HG02840 (cell line): ENCODE results near the gene ARHGAP26.

Experiments
- ATAC-seq: cut with Tn5 transposase; IDR thresholded peaks from one replicate; pipeline ENCODE4 v1.9.1; 2021; ENCODE audit warnings: mild to moderate bottlenecking, moderate library complexity, moderate number of reproducible peaks; ENCODE audit not compliant: unreplicated experiment, low FRiP score

ARHGAP26 gene

DNA sequence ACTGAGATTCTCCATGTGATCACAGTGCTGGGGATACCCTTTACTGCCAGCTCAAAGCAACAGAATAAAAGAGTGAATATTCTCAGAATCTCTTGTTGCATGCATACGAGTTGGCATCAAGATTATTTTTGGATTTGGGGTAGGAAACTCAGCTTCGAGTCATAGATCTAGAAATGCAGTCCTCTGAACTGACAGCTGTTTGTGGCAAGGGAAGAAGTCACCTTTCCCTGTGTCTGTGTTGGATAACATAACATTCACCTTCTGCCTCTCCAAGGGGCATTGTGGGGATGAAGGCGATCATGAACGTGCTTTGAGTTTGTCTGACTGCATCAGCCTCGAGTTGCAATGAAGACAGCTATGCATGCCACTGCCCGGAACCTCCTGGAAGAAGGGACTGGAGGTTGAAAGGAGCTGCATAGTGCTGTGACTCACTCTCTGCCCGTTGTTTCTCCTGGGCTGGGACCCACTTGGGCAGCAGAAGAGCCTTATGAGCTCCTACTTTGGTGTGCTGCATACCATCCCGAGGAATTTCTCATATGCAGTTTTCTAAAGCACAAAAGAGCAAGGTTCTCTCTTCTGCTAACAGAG is 231.7 kb downstream of the ARHGAP26 start:
- ATAC-seq: no peak

DNA sequence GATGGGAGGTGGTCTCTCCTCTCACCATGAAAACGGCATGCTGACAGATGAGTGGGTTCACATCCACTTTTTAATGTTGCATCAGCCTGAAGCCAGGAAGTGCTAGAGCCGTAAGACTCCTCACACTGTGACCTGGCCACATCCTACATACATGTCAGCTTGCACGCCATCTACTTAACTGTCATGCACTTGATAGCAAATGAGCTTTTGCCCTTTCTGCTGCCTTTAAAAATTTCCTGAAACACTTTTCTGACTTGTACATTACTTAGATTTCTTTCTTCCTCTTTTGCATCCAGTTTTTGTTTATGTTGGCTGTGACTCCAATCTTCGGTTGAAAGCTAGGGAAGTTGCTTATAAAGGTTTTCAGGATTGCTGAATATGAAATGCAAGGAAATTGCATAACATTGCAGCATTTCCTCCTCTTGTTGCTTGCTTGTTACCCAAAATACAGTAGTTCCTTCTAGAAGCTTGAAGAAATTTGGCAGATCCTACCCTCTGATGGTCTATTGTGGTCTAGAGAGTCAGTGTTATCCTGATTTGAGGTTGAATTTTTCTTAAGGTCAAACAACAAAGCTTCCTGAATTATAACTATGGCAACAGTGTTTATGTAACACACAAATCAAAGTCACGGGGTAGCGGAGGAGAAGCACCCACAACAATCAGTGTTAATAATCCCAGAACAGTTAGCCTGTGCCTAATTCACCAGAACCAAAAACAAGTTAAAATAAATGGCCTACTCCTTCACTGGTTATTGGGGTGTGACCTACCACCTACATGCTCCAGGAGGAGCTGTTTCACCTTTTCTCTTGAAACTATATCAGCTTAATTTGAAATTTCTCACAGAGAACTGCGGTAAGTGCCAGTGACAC is 232.5 kb downstream of the ARHGAP26 start:
- ATAC-seq: peak; percentile 64

DNA sequence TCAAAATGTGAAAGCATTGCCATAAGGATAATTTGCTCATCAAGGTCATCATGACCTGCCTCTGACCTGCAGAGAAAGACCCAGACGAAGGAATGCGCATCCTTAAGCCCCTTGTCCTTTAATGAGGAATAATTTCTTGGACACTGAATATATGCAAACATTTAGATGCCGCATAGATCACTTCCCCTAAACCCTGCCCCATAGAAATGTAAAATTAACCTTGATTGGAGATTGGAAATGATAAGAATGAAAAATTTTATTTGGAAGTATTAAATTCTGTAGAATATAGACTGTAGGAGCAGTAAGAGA is 233.1 kb downstream of the ARHGAP26 start:
- ATAC-seq: no peak

DNA sequence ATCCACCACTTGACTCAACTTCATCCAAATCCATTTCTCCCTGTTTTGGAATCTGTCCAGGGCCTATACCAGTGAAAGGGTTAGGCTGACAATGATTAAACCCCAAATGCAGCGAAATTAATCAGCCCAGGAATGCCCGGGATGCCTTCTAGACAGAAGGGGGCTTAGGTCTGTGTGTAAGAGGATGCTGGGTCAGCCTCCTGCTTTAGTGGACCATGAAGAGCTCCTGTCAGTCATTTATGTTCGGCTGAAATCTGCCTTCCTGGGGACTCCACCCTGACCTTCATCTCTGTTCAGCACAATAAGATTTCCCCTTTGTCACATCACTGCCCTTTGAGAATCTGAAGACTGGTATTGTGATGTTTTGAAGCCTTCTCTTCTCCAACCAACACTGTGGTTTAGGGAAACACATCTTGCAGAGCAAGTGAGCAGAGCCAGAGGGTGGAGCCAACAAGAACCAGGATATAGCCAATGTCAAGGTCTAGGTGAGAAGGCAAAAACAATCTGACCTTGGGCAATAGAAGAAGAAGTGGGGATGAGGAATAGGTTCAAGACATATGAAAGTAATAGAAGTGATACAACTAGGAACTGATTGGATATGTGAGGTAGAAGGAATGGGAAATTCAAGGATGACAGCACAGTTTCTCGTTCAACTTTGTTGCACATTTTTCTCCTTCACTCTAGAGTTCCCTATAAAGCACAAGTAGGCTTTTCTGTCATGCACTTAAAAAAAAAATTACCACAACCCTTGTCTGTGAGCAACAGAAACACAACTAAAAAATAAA is 234.4 kb downstream of the ARHGAP26 start:
- ATAC-seq: no peak

DNA sequence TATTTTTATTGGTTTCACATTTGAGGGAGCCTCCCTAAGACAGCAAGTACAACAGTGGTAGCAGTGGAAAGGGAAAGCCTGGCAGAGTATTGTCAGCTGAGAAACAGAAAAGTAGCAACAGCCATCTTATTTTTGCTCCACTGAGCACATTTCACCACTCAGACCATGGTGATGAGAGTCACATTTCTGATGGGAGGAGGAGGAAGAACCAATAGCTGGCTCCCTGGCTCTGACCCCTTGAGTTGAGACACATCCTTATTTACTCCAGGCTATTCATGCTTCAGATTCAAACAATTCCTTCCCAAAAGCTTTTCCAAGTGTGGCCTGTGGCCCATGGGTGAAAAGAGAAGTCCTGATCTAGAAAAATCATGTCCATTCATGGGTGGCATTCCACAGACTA is 236.3 kb downstream of the ARHGAP26 start:
- no peak for ATAC-seq

DNA sequence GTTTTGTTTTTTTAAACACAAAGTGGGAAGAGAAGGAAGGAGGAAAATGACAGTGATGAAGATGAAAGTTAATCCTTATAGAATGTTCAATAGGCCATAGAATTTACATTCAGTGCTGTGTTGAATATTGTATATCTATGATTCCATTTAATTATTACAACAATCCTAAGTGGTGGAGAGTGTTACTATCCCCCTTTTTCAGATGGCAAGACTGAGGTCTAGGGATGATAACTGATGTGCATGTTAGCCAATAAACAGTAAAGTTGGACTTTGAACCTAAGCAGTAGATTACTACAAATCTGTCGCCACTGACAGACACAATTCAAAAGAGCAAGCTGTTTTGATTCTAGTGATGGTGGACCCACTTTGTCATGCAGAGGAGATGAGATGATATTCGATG is 237.9 kb downstream of the ARHGAP26 start:
- no peak for ATAC-seq

DNA sequence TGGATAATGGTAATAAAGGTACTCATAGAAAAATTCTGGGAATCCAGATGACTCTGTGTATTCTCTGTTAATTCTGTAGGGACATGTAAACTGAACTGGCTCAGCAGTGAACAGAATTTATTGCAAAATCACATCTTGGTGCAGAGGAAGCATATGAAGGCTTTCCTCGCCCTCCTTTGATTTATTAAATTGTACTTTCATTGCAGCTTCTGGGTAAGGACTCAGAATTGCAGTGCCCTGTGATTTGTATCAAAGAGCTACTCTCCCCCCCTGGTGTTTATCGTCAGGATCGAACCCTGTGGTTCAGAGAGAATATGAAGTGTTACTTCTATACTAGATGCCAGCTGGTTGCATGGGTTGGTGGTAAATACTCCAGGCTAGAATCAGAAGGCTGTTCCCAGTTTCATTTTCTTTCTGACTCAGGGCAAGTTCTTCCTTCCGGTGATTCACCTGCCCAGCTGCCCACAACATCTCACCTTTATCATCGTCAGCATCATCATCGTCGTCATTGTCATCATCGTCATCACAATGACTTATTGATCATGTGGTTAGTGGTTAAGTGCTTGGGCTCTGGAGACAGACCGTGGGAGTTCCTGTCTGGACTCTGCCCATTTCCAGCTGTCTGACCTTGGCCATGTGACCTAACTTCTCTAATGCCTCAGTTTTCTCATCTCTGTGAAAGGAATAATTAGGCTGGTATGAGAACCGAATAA is 238.8 kb downstream of the ARHGAP26 start:
- ATAC-seq: peak; percentile 70

DNA sequence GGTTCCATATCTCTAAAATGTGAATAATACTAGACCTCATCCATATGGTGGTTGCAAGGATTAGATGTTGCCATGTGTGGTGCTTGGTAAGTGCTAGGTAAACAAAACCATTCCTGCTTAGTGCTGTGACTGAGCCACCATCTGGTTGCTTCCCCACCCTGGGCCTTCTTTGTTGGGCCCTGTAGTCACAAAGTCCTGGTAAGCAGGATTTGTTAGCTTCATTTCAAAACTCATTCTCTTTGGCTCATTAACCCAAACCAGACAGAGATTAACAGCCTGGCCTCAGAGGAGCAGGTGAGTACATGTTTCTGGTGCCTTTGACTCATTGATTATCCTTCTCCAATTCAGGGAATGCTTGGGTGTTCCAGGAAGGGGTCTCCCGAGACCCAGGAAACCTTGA is 240.2 kb downstream of the ARHGAP26 start:
- ATAC-seq: no peak

DNA sequence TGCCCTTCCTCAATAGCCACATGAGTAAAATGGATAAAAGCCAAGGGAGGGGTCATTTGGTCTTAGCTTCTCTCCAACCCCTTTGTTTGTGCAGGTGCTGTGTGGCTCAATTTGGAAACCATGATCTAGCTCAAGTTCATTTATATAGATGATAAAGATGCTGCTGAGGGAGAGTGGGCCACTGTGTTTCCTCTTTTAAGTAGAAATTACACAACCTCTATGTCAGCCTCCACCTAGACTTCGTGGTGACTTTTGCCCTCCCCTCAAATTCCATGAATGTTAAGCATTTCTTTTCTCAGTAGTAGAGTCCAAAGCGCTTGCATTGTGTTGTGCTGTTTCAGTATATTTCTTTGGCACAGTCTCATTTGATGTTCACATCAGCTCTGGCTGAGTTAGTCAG is 241.4 kb downstream of the ARHGAP26 start:
- no peak for ATAC-seq

DNA sequence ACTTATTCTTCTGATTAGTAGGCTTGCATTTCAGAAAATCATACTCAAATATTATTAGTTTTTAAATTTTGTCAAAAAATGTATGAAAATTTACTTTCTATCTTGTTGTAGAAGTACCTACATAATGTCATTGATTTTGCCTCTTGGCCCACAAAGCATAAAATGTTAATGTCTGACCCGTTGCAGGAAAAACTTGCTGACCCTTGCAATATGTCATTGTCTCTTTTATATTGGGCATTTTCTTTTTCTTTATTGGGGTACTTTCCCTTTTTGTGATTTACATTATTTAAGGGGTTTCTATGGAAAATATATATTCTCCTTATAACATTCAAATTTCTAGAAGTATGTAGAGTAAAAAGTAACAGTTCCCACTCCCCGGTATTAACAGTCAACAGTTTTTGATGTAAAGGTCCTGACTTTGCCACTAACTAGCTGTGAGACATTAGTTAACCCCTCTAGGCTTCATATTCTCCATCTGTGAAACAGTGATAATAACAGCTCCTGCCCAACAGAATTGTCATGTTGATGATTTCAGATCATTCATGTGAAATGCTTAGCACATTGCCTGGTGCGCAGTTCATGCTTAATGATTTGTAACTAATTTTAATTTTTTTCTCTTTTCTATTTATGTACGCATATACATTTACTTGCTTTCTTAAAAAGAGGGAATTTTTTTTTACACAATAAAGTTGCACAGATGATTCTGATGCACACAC is 243.2 kb downstream of the ARHGAP26 start:
- ATAC-seq: no peak

DNA sequence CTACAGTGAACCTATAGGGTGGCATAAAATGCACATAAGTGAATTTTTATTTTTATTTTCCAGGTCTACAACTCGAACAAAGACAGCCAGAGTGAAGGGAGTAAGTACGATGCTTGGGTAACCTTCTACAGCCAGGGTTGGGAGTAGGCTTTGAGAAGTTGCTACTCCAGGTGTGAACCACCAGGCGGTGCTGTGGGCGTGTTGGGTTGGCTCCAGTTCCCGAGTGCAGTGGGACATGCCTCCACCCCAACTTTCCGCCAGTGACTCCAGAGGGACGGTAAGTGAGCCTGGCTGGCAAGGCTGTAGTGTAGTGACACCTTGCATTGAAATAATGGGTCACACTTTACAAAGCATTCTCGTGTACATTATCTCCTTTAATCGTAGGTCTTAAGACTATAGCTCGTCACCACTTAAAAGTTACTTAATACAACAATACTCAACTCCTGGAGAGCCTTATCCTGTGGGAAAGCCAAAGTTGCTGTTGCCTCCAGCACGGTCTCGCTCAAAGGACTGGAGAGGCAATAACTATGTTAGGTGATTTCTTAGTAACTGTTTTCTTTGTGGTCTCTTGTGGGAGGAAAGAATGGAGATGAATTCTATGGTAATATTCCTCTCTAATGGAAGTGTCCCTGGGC is 244.0 kb downstream of the ARHGAP26 start:
- ATAC-seq: no peak

DNA sequence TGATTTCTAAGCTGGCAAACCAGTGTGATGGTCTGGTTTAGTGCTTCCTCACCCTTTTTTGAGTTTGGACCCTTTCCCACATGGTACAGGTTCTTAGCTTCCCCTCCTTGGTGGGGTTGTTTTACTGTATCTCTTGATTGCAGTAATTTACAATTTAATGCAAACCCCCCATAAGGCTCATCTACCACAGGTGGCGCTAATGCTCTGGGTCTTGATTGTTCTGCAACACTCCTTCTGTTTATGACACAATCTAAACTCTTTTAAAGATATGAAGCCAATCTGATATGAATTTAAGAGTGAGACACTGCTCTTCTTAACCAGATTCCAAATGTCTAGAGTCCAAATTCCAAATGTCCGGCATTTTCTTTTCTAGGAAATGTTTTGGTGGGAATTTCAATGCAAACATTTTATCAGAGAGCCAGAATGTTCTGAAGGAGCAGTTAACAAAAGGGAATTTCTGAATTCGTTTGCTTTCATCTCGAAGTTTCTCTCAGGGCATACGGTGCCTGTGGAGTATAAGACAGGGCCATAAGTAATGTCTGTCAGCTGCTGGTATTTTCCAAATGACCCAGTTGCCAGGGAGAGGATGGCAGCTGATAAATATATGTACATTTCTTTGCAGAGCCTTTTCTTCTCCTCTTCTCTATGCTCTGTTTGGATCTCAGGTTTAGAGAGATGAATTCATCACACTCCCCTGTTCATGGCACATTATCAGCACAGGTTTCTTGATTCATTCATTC is 246.8 kb downstream of the ARHGAP26 start:
- ATAC-seq: no peak

DNA sequence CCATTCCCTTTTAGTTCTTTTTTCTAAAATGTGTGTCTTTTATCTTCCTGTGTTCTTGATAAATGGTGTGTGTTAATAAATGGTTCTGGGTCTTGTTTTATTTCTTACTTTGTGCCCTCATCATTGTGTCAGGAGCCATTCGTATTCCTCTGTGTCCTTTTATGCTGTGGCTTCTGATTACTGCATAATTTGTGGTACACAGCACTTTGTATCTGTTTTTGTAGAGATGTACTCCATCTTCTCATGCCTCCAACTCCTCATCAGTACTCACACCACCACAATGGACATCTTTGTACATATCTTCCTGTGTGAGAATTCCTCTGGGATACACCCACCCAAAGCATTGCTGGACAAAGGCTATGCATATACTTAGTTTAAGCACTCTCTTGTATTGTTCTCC is 247.4 kb downstream of the ARHGAP26 start:
- ATAC-seq: no peak

DNA sequence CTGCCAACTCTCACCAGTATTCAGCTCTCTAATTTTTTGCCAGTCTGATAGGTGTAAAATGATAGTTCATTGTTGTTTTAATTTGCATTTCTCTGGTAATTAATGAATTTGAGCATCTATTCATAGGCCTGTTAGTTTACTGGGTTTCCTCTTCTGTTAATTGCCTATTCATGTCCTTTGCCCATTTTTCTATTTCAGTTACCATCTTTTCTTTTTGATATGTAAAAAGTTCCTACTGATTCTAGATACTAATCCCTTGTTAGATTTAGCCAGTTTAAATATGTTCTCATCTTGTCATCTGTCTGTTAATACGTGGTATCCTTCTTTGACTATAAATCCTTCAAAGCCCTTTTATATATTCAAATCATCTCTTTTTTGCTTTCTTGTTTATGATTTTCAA is 247.8 kb downstream of the ARHGAP26 start:
- no peak for ATAC-seq

DNA sequence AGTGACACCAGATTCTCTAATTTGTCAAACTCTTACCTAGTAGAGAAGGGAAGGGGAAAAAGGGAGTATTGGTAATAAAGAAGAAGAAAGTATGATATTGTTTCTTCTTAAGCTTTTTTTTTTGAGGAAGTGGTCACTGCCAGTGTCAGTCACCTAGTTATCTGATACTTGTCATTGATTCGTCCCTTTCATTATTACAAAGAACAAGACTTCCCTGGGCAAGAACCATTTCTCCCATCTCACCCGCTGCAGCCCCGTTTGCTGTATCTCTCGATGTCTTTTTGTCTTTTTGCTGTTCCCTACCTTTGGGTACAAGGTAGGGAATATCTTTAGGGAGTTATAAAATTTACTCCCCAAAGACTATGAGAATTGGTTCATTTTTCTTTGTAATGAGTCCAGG is 249.0 kb downstream of the ARHGAP26 start:
- no peak for ATAC-seq

DNA sequence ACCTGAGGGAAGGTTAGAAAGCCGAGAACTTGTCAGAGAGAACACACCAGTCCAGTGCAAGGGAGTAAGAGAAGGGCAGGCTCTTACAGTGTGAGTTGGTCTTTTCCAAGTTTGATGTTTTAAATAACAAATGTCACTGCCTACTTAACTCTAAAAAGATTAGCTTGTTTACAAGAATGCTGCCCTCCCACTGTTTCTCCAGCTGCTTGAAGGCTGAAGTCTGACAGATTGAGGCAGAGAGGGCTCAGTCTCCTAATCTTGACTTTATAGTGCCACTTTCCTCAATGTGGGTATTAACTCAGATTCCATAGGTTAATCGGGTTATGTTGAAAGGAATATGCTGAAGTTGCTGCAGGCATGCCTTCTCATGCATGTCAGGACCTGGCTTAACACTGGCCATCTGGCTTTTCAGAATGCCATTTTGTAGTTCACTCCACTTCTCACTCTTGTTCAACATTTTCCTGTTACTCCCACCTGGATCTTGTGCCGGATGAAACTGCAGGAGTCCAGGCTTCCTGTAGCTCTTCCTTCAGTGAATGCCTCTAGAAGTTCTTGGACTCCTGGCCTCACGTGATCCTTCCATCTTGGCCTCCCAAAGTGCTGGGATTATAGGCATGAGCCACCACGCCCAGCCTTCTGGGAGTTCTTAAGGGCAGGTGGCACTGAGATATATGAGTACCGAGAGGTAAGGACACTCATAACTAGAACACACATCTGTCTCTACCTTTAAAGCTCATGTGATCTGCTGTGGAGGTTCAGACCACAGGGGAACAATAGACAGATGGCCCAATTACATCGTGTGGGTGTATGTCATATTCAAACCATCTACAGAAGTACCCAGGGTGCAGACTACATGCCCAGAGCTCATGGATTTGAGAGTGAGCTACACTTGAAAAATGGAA is 249.7 kb downstream of the ARHGAP26 start:
- ATAC-seq: peak; percentile 84

DNA sequence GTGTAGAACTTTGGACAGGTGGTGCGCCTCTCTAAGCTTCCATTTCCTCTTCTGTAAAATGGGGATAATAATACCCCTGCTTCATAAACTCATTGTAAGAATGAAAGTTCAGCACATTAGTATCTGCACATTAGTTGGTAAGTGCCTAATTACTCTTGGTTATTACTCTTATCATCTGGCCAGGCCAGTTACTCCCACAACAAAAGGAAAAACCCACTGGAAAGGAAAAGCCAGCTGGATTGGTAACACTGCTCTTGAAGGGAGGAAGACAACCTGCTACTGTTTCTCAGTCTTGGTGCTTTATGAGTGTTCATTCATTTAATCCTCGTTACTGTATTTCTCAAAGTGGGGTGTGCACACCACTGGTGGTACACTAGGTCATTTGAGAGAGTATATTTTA is 251.4 kb downstream of the ARHGAP26 start:
- ATAC-seq: no peak

DNA sequence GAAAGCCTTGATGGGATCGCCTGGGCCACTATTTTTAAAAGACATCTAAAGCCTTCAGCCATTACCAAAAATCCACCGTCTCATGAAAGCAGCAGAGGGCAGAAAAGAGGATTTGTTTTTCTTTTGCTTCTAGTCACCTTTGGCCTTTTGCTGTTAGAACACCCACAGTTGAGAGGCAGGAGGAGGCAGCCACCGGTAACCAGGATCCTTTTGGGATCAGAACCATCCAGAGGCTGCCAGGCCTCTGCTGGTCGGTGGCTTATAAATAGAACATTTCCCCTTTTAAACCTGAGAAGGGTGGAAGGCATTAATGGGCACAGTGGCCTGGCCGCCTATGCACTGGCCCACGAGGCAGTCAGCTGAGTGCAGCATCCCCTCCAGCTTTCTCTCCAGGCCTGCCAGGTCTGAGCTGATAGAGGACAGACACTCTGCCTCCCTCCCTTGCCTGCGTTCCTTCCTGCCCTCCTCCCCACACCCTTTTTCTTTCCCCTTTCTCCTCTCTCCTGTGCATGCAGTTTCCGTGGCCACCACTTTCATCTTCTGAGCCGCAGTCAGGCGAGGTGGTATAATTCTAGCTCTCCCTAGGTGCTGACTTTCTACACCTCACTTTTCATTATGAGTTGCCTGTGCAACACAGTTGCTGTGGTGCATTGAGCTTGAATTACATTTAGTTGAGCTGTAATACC is 253.4 kb downstream of the ARHGAP26 start:
- ATAC-seq: peak; percentile 45
